ENCODE data around the gene GPC6.

GRCh38 chr13:93476175-93476574, 249.6 kb downstream of the GPC6 start:
- no peak for TF ChIP-seq GATA2 (IDR thresholded peaks at IDR 0.05; ENCODE audit: low read depth, low read length)
- TF ChIP-seq GATA3 (IDR thresholded peaks at IDR 0.05; ENCODE audit: low read depth, low read length): no peak

Measured in SH-SY5Y (cell line).